ENCODE results near the gene THOC6. TPM values are rescaled to one million over a fixed set of nuclear protein-coding genes. Genes with fewer than 3 reads are reported as not detected.

Gene THOC6
- total and polyA plus RNA-seq, 9 of the 15 experiments (the other 6 are each of a cell fraction or from before 2014, with no cell fraction given) = 2.5 to 65.4 (median 42.3) TPM

DNA sequence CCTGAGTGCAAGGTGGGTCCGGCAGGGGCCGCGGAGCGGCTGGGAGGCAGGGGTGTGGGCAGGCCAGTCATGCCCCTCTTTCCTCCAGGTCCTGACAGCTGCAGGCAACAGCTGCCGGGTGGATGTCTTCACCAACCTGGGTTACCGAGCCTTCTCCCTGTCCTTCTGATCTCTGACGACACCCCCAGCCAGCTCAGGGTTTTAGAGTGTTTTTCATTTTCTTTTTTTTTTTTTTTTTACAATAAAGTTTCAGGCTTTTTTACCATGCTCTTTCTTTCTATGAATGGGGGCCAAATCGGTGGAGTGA lies 3.6 kb downstream of the THOC6 start:
- Histone ChIP-seq H3K4me1 (replicated peaks in 1 of 2; ENCODE audit: control insufficient read depth in 2 of 2, insufficient read depth in 2 of 2, low read length in 2 of 2) (peaks cover 24 to 81% of the 10 kb centered on the region in 2 experiments), H3K4me2 (ENCODE audit: insufficient read depth, low read length) (no peak overlapping the region), H3K9ac (ENCODE audit: insufficient read depth in 1 of 2, low read depth in 2 of 2, low read length in 2 of 2) (peak overlapping the region in 1 of 2 experiments; percentile 31; a peak in 2 of 4 replicates), H2AFZ (ENCODE audit: low read depth, low read length) (no peak overlapping the region), H3K36me3 (ENCODE audit: control insufficient read depth, insufficient read depth, low read length) (peaks cover 29% of the 10 kb centered on the region; the same call in 2 of the 3 replicates), H3K79me2 (ENCODE audit: control insufficient read depth, insufficient read depth, low read length) (peaks cover 19% of the 10 kb centered on the region), H3K27ac (ENCODE audit: extremely low read depth, low read depth, low read length) (no peak overlapping the region), H4K20me1 (replicated peaks; ENCODE audit: control insufficient read depth, insufficient read depth, low read length) (peaks cover 13% of the 10 kb centered on the region; the same call in 1 of the 2 replicates), H3K9me3 (replicated peaks; ENCODE audit: control insufficient read depth, insufficient read depth, low read depth, low read length) (no peaks in the 10 kb centered on the region), H3K4me3 (no peak overlapping the region), H3K27me3 (ENCODE audit: control insufficient read depth in 2 of 2, insufficient read depth in 2 of 2, low read length in 2 of 2) (peaks cover 12 to 32% of the 10 kb centered on the region in 2 experiments; a peak in 4 of 5 replicates), H3K9me1 (ENCODE audit: control insufficient read depth, insufficient read depth, low read length) (no peaks in the 10 kb centered on the region)
- DNase-seq (ENCODE audit: extremely low read depth in 1 of 4, low spot score in 3 of 4) (no peak), ATAC-seq (no peak), FAIRE-seq (no peak)
- TF ChIP-seq, protein P1, sequence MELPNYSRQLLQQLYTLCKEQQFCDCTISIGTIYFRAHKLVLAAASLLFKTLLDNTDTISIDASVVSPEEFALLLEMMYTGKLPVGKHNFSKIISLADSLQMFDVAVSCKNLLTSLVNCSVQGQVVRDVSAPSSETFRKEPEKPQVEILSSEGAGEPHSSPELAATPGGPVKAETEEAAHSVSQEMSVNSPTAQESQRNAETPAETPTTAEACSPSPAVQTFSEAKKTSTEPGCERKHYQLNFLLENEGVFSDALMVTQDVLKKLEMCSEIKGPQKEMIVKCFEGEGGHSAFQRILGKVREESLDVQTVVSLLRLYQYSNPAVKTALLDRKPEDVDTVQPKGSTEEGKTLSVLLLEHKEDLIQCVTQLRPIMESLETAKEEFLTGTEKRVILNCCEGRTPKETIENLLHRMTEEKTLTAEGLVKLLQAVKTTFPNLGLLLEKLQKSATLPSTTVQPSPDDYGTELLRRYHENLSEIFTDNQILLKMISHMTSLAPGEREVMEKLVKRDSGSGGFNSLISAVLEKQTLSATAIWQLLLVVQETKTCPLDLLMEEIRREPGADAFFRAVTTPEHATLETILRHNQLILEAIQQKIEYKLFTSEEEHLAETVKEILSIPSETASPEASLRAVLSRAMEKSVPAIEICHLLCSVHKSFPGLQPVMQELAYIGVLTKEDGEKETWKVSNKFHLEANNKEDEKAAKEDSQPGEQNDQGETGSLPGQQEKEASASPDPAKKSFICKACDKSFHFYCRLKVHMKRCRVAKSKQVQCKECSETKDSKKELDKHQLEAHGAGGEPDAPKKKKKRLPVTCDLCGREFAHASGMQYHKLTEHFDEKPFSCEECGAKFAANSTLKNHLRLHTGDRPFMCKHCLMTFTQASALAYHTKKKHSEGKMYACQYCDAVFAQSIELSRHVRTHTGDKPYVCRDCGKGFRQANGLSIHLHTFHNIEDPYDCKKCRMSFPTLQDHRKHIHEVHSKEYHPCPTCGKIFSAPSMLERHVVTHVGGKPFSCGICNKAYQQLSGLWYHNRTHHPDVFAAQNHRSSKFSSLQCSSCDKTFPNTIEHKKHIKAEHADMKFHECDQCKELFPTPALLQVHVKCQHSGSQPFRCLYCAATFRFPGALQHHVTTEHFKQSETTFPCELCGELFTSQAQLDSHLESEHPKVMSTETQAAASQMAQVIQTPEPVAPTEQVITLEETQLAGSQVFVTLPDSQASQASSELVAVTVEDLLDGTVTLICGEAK (IDR thresholded peaks at IDR 0.05) = 0 out of 2 replicates have a peak, but pooled peaks have one; percentile 14
- TF ChIP-seq, protein P1 (CRISPR knock-in tag; IDR thresholded peaks at IDR 0.05) = peak; percentile 61; the same call in 1 of the 2 replicates
- TF ChIP-seq ILK (tag; IDR thresholded peaks at IDR 0.05; ENCODE audit: borderline replicate concordance, low read depth) = no peak
- BruUV-seq (replicated peaks) = no TSS peak
- CTCF ChIA-PET (ENCODE audit: low intra/inter-chr PET ratio) = interaction anchor here (0.8 kb wide), 1 partner anchor 24 kb away, joined by 3 read pairs; no protein-coding TSS in a partner anchor
- in situ Hi-C loops (cut with MboI) = no loop called here
- WGBS (ENCODE audit: insufficient coverage, low coverage, missing lambda C conversion rate) = 82% methylated on average over 8 of the region's 8 CpGs
- POLR2A ChIA-PET = interaction anchor here (0.6 to 1.9 kb wide), 7 partner anchors 19 to 130 kb away, joined by 3 to 6 read pairs (median 4); no protein-coding TSS in a partner anchor
- intact Hi-C loops (cut with micrococcal nuclease) = loop anchor here (10.0 kb wide), 1 partner anchor 63 kb away; the partner anchor contains the start of genes KREMEN2 and PAQR4

Data from K562 (cell line).